Spleen (tissue), 11 donors: Measurements from ENCODE around the gene OTOS. TPM values are rescaled to one million over a fixed set of nuclear protein-coding genes. Genes with fewer than 3 reads are reported as not detected.

Source experiments
- DNase-seq: peaks from one replicate; pipeline ENCODE4 v3.0.0-alpha.2; 2020
- H3K27ac ChIP-seq, 8 donors: fragments of 200-600 bp; sonication (generic) in 7 of 8; 1 replicate in 4 of 8; 2 replicates in 4 of 8; pipeline versions ENCODE4 v1.5.0 to v1.8.0; 2016 to 2021; ENCODE audit warnings: inconsistent platforms in 4 of 8, mild to moderate bottlenecking in 4 of 8, moderate library complexity in 1 of 8
- H3K27me3 ChIP-seq, 7 donors: fragments of 200-600 bp; sonication (generic) in 6 of 7; replicated peaks in 1 of 7; 1 replicate in 4 of 7; 2 replicates in 3 of 7; pipeline versions ENCODE4 v1.5.0 to v1.8.0; 2016 to 2021; ENCODE audit warnings: inconsistent platforms in 3 of 7, mild to moderate bottlenecking in 1 of 7
- H3K36me3 ChIP-seq, 6 donors: fragments of 200-600 bp; sonication (generic) in 5 of 6; 1 replicate in 4 of 6; 2 replicates in 2 of 6; pipeline versions ENCODE4 v1.5.0 to v1.8.0; 2016 to 2021; ENCODE audit warnings: inconsistent platforms in 2 of 6
- H3K4me1 ChIP-seq, 6 donors: fragments of 200-600 bp; sonication (generic) in 5 of 6; 1 replicate in 3 of 6; 2 replicates in 3 of 6; pipeline versions ENCODE4 v1.5.0 to v1.8.0; 2016 to 2021; ENCODE audit warnings: inconsistent platforms in 3 of 6
- H3K4me3 ChIP-seq, 8 donors: fragments of 200-600 bp; sonication (generic) in 7 of 8; 1 replicate in 4 of 8; 2 replicates in 4 of 8; pipeline versions ENCODE4 v1.5.0 to v1.8.0; 2016 to 2021; ENCODE audit warnings: inconsistent platforms in 4 of 8, mild to moderate bottlenecking in 4 of 8, moderate library complexity in 2 of 8
- H3K9me3 ChIP-seq, 8 donors: fragments of 200-600 bp; sonication (generic) in 7 of 8; 1 replicate in 4 of 8; 2 replicates in 4 of 8; pipeline versions ENCODE4 v1.5.0 to v1.8.0; 2016 to 2021; ENCODE audit warnings: inconsistent platforms in 4 of 8
- CTCF ChIP-seq, 11 experiments: fragments of 200-600 bp in 7 of 11; fragments of 450-650 bp in 4 of 11; sonication (generic) in 4 of 11; IDR thresholded peaks in 8 of 11; conservative IDR thresholded peaks in 3 of 11; 1 replicate in 7 of 11; 2 replicates in 4 of 11; pipeline versions ENCODE4 v1.4.0 to v1.8.0; 2016 to 2021; ENCODE audit warnings: antibody characterized with exemption in 11 of 11, inconsistent platforms in 4 of 11, mild to moderate bottlenecking in 1 of 11
- POLR2A ChIP-seq, 3 donors: fragments of 450-650 bp; IDR thresholded peaks; one replicate each; pipeline ENCODE4 v1.5.1; 2017; ENCODE audit warnings: antibody characterized with exemption in 3 of 3, mild to moderate bottlenecking in 1 of 3
- POLR2AphosphoS5 ChIP-seq, 3 donors: sonication (generic); formaldehyde crosslinking; IDR thresholded peaks; one replicate each; pipeline ENCODE4 v1.5.1; 2017; ENCODE audit warnings: antibody characterized with exemption in 3 of 3
- WGBS, 5 donors: extraction: QIAGEN DNeasy Blood & Tissue Kit in 3 of 5; methylation state at CpG; one replicate each; pipeline versions ENCODE4 v1.1.5 to v1.1.7; 2013 to 2018; 5-methylcytosine and 5-hydroxymethylcytosine counted together
- intact Hi-C: fragments of 100-400 bp; cut with DNase I; formaldehyde crosslinking; loops from one replicate; pipeline ENCODE4 v1.15.0; 2023; ENCODE audit warnings: low total_unique reads
- polyA plus RNA-seq, 3 donors: library from polyadenylated mRNA; stranded (reverse); fragments of 200-250 nt; gene quantifications; one replicate each; pipeline ENCODE4 v1.2.1, GENCODE V29; 2013
- total RNA-seq, 7 donors: library from RNA; depleted of rRNA in 3 of 7; stranded (reverse); fragments of >200 nt in 3 of 7; fragmentation: NEBNext Ultra II Directional in 4 of 7; extraction: Animal tissue kit (Norgen Biotek cat#: 25700) in 4 of 7; gene quantifications; one replicate each; pipeline versions ENCODE4 v1.1.0 to v1.2.1, GENCODE V29; 2016 to 2021
- donor health status: healthy with polysubstance abuse.
- donor health status: DM: no; HTN: no; CAD: no; lungs with moderate emphysema.
- donor health status: DM: no; HTN: no; CAD: no.
- donor health status: Bipolar disorder and iron deficiency.
- donor health status: healthy.
- donor health status: DM: no; HTN: no; CAD: no.
- donor health status: DM: yes; HTN: yes; CAD: no.

The OTOS gene
- total and polyA plus RNA-seq, 10 donors: not detected

- Histone ChIP-seq H3K4me3 (no peak overlapping the region), H3K27ac (no peak overlapping the region), H3K27me3 (peaks cover 0 to 70% (median 9%) of the 10 kb centered on the region in 7 donors), H3K36me3 (no peaks in the 10 kb centered on the region), H3K9me3 (no peaks in the 10 kb centered on the region), H3K4me1 (peaks cover 0 to 8% (median 6%) of the 10 kb centered on the region in 6 donors)
- TF ChIP-seq POLR2AphosphoS5 (IDR thresholded peaks at IDR 0.05): no peak
- TF ChIP-seq CTCF (IDR thresholded peaks at IDR 0.05 in 8 of 11, conservative IDR thresholded peaks at IDR 0.05 in 3 of 11): no peak
- no peak for TF ChIP-seq POLR2A (IDR thresholded peaks at IDR 0.05)
- intact Hi-C loops: no loop called here
- 73 to 83% (median 81%) methylated on average over 11 to 12 of the region's 12 CpGs for WGBS, 5 donors
- DNase-seq: no peak
Observed at GRCh38 chr2:240146627-240147278, 6.3 kb upstream of the OTOS start.

GRCh38 chr2:240146141-240146561, 5.7 kb upstream of the OTOS start:
- 40 to 55% (median 52%) methylated on average over 8 to 10 of the region's 10 CpGs for WGBS, 5 donors
- TF ChIP-seq CTCF (IDR thresholded peaks at IDR 0.05 in 8 of 11, conservative IDR thresholded peaks at IDR 0.05 in 3 of 11) (no peak), POLR2AphosphoS5 (IDR thresholded peaks at IDR 0.05) (no peak), POLR2A (IDR thresholded peaks at IDR 0.05) (no peak)
- peaks cover 0 to 8% (median 6%) of the 10 kb centered on the region in 6 donors for H3K4me1 ChIP-seq

GRCh38 chr2:240145461-240145860, 5.0 kb upstream of the OTOS start:
- Histone ChIP-seq H3K36me3 (no peaks in the 10 kb centered on the region), H3K4me3 (no peak overlapping the region), H3K9me3 (no peaks in the 10 kb centered on the region), H3K27ac (no peak overlapping the region), H3K4me1 (peaks cover 0 to 8% (median 6%) of the 10 kb centered on the region in 6 donors), H3K27me3 (peaks cover 0 to 69% (median 9%) of the 10 kb centered on the region in 7 donors)
- intact Hi-C loops: no loop called here
- 66 to 83% (median 78%) methylated on average over 13 of the region's 13 CpGs for WGBS, 5 donors
- TF ChIP-seq CTCF (IDR thresholded peaks at IDR 0.05 in 8 of 11, conservative IDR thresholded peaks at IDR 0.05 in 3 of 11): no peak
- no peak for TF ChIP-seq POLR2AphosphoS5 (IDR thresholded peaks at IDR 0.05)
- DNase-seq: no peak

More at GRCh38 chr2:240146141-240146561, 5.7 kb upstream of the OTOS start:
- Histone ChIP-seq H3K27me3 (peaks cover 0 to 69% (median 9%) of the 10 kb centered on the region in 7 donors), H3K27ac (no peak overlapping the region), H3K36me3 (no peaks in the 10 kb centered on the region), H3K9me3 (no peaks in the 10 kb centered on the region), H3K4me3 (no peak overlapping the region)
- intact Hi-C loops: no loop called here
- DNase-seq: no peak

- H3K27me3 ChIP-seq: peaks cover 0 to 62% (median 6%) of the 10 kb centered on the region in 7 donors
- H3K27ac ChIP-seq: no peak overlapping the region
- no peaks in the 10 kb centered on the region for H3K36me3 ChIP-seq
- intact Hi-C loops: loop anchor here (5.0 kb wide), 1 partner anchor 82 kb away; no protein-coding TSS in a partner anchor
- no peak for TF ChIP-seq POLR2A (IDR thresholded peaks at IDR 0.05)
- TF ChIP-seq CTCF (IDR thresholded peaks at IDR 0.05 in 8 of 11, conservative IDR thresholded peaks at IDR 0.05 in 3 of 11): no peak
- TF ChIP-seq POLR2AphosphoS5 (IDR thresholded peaks at IDR 0.05): no peak
- no peaks in the 10 kb centered on the region for H3K9me3 ChIP-seq
- 77 to 84% (median 81%) methylated on average over 20 of the region's 20 CpGs for WGBS, 5 donors
- H3K4me3 ChIP-seq: no peak overlapping the region
- H3K4me1 ChIP-seq: peaks cover 0 to 8% (median 6%) of the 10 kb centered on the region in 6 donors
- DNase-seq: no peak
Observed at GRCh38 chr2:240144649-240145261, 4.3 kb upstream of the OTOS start.
